Measurements from ENCODE around the gene HYAL3. TPM values are rescaled to one million over a fixed set of nuclear protein-coding genes. Genes with fewer than 3 reads are reported as not detected.
"Not testable (repeated sequence)": the region's sequence is repeated elsewhere in the genome, so short reads cannot be mapped to it uniquely, and the experiment has no call there.

HYAL3 gene
- total RNA-seq, 1 experiment from 2014 or later = 2.9 TPM

DNA sequence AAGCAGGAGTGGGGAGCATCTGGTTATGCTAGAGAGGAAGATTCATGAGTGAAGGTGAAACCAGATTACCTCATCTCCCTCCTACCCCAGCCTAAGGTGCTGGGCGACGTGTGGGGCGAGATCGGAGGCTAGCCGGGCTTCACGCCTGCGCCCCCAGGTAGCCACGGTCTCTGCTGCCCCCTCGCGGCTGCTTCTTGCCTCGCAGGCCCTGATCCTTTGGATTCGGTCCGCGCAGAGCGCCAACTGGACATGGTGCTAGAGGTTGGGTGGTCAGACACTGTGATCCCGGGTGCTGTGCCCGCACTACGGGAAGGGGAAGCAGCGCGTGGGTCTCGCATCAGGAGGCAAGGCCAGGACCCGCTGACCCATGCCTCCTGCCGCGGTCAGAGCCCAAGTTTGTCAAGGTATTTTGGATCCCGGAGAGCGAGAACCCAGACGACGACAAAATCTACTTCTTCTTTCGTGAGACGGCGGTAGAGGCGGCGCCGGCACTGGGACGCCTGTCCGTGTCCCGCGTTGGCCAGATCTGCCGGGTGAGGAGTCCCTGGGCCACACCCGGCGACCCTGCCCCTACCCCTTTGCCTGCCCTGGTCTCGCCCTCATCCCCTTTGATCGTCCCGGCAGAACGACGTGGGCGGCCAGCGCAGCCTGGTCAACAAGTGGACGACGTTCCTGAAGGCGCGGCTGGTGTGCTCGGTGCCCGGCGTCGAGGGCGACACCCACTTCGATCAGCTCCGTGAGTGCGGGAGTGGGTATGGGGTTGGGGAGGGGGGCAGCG lies 26.1 kb downstream of the HYAL3 start:
- TF ChIP-seq ETV6 (CRISPR knock-in tag; IDR thresholded peaks at IDR 0.05) (peak; percentile 76), PRDM15 (CRISPR knock-in tag; IDR thresholded peaks at IDR 0.05) (0 out of 2 replicates have a peak, but pooled peaks have one; percentile 13), ELF4 (CRISPR knock-in tag; IDR thresholded peaks at IDR 0.05; ENCODE audit: low read depth) (no peak), HMGA2 (CRISPR knock-in tag; IDR thresholded peaks at IDR 0.05) (peak; percentile 84; the same call in 1 of the 2 replicates), ATF1 (CRISPR knock-in tag; IDR thresholded peaks at IDR 0.05) (0 out of 2 replicates have a peak, but pooled peaks have one; percentile 49)
- TF ChIP-seq, protein P1, sequence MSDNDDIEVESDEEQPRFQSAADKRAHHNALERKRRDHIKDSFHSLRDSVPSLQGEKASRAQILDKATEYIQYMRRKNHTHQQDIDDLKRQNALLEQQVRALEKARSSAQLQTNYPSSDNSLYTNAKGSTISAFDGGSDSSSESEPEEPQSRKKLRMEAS (CRISPR knock-in tag; IDR thresholded peaks at IDR 0.05) = peak; percentile 50; the same call in 1 of the 2 replicates
- TF ChIP-seq, protein P2, sequence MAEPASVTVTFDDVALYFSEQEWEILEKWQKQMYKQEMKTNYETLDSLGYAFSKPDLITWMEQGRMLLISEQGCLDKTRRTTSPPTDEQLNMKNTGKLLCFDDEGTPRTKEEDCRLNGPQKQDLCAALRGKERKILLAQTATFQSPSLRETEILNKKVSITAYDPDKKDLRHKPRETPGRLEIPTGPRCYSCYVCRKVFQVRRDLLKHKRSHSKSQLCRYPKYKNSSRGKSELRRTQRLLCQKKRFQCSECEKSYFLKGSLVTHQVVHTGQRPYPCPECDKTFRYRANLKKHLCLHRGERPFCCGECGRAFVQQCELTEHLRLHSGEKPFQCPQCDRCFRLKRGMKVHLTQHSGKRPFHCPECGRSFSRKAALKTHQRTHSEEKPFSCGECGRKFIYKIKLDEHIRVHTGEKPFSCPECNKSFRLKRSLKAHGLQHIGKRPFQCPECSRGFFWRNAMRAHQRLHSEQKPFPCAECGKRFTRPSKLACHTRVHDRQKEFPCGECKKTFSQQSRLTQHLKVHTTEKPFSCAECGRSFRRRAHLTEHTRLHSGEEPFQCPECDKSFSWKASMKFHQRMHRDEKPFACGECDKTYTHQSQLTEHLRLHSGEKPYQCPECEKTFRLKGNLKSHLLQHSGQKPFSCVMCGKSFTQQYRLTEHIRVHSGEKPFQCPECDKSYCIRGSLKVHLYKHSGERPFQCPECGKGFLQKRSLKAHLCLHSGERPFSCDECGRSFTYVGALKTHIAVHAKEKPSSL (CRISPR knock-in tag; conservative IDR thresholded peaks at IDR 0.05) = no peak
- TF ChIP-seq, protein P3, sequence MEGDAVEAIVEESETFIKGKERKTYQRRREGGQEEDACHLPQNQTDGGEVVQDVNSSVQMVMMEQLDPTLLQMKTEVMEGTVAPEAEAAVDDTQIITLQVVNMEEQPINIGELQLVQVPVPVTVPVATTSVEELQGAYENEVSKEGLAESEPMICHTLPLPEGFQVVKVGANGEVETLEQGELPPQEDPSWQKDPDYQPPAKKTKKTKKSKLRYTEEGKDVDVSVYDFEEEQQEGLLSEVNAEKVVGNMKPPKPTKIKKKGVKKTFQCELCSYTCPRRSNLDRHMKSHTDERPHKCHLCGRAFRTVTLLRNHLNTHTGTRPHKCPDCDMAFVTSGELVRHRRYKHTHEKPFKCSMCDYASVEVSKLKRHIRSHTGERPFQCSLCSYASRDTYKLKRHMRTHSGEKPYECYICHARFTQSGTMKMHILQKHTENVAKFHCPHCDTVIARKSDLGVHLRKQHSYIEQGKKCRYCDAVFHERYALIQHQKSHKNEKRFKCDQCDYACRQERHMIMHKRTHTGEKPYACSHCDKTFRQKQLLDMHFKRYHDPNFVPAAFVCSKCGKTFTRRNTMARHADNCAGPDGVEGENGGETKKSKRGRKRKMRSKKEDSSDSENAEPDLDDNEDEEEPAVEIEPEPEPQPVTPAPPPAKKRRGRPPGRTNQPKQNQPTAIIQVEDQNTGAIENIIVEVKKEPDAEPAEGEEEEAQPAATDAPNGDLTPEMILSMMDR (IDR thresholded peaks at IDR 0.05) = peak; percentile 97
- TF ChIP-seq, protein P4, sequence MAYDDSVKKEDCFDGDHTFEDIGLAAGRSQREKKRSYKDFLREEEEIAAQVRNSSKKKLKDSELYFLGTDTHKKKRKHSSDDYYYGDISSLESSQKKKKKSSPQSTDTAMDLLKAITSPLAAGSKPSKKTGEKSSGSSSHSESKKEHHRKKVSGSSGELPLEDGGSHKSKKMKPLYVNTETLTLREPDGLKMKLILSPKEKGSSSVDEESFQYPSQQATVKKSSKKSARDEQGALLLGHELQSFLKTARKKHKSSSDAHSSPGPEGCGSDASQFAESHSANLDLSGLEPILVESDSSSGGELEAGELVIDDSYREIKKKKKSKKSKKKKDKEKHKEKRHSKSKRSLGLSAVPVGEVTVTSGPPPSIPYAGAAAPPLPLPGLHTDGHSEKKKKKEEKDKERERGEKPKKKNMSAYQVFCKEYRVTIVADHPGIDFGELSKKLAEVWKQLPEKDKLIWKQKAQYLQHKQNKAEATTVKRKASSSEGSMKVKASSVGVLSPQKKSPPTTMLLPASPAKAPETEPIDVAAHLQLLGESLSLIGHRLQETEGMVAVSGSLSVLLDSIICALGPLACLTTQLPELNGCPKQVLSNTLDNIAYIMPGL (CRISPR knock-in tag; IDR thresholded peaks at IDR 0.05) = 0 out of 2 replicates have a peak, but pooled peaks have one; percentile 48
- ChIA-PET CTCF (interaction anchor here (0.8 to 12.5 kb wide), 9 partner anchors 8 to 79 kb away, joined by 3 to 145 read pairs (median 31); partner anchors contain the start of genes GNAT1 and HYAL2), POLR2A (no interaction called here)
- DNase-seq (ENCODE audit: low spot score) = peak; percentile 94
- H3K4me1 Mint-ChIP-seq = peaks cover 38% of the 10 kb centered on the region
- peak overlapping the region; percentile 67 for H3K4me3 Mint-ChIP-seq
- peaks cover 53% of the 10 kb centered on the region for H3K27me3 Mint-ChIP-seq (ENCODE audit: low read depth)
- H3K36me3 Mint-ChIP-seq = no peaks in the 10 kb centered on the region
- no peaks in the 10 kb centered on the region for H3K9me3 Mint-ChIP-seq
- no peak overlapping the region for H3K27ac Mint-ChIP-seq
- ATAC-seq = peak; percentile 37

DNA sequence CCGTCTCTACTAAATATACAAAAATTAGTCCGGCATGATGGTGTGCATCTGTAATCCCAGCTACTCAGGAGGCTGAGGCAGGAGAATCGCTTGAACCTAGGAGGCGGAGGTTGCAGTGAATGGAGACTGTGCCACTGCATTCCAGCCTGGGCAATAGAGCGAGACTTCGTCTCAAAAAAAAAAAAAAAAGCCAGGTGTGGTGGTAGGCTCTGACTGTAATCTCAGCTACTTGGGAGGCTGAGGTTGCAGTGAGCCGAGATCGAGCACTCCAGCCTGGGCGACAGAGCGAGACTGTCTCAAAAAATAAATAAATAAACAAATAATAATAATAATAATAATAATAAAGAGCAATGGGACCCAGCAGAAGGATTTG lies 26.7 kb downstream of the HYAL3 start:
- DNase-seq (ENCODE audit: low spot score); POLR2A ChIA-PET; H3K4me3 Mint-ChIP-seq; H3K36me3 Mint-ChIP-seq; H3K9me3 Mint-ChIP-seq; ATAC-seq; H3K27ac Mint-ChIP-seq: not testable (repeated sequence)
- H3K27me3 Mint-ChIP-seq (ENCODE audit: low read depth) = peaks cover 47% of the 10 kb centered on the region
- H3K4me1 Mint-ChIP-seq = peaks cover 44% of the 10 kb centered on the region
- CTCF ChIA-PET = interaction anchor here (0.8 to 12.5 kb wide), 10 partner anchors 8 to 79 kb away, joined by 3 to 145 read pairs (median 5); partner anchors contain the start of gene GNAT1
